HG02973 (cell line): ENCODE data around the gene IRGQ.
"Not testable (repeated sequence)": the region's sequence is repeated elsewhere in the genome, so short reads cannot be mapped to it uniquely, and the experiment has no call there.

Experiments
- ATAC-seq: cut with Tn5 transposase; IDR thresholded peaks from one replicate; pipeline ENCODE4 v1.9.1; 2021; ENCODE audit warnings: moderate library complexity; ENCODE audit not compliant: unreplicated experiment

The IRGQ gene

GRCh38 chr19:43599635-43600295 is 3.8 kb upstream of the IRGQ start:
- no peak for ATAC-seq

GRCh38 chr19:43598445-43599240 is 2.7 kb upstream of the IRGQ start:
- no peak for ATAC-seq

- ATAC-seq, result no peak
These were observed 1.9 kb upstream of the IRGQ start for GRCh38 chr19:43597876-43598275.

- no peak for ATAC-seq
These were observed 1.0 kb upstream of the IRGQ start for GRCh38 chr19:43596842-43597461.

- no peak for ATAC-seq
These were observed 332 bp downstream of the IRGQ start for GRCh38 chr19:43595605-43595998.

- ATAC-seq, result peak; percentile 28
These were observed 977 bp downstream of the IRGQ start for GRCh38 chr19:43594710-43595604.

GRCh38 chr19:43594081-43594697 is 1.7 kb downstream of the IRGQ start:
- ATAC-seq, result no peak

GRCh38 chr19:43592800-43593350 is 3.1 kb downstream of the IRGQ start:
- ATAC-seq, result no peak

- ATAC-seq, result no peak
These were observed 3.8 kb downstream of the IRGQ start for GRCh38 chr19:43591904-43592772.

GRCh38 chr19:43589678-43590077 is 6.3 kb downstream of the IRGQ start:
- no peak for ATAC-seq

GRCh38 chr19:43589277-43589676 is 6.7 kb downstream of the IRGQ start:
- ATAC-seq, result no peak

- ATAC-seq, result not testable (repeated sequence)
These were observed 8.9 kb downstream of the IRGQ start for GRCh38 chr19:43587029-43587428.

GRCh38 chr19:43586346-43586745 is 9.6 kb downstream of the IRGQ start:
- no peak for ATAC-seq

GRCh38 chr19:43584484-43584883 is 11.4 kb downstream of the IRGQ start:
- no peak for ATAC-seq

GRCh38 chr19:43582495-43582894 is 13.4 kb downstream of the IRGQ start:
- no peak for ATAC-seq

GRCh38 chr19:43581467-43581866 is 14.5 kb downstream of the IRGQ start:
- ATAC-seq, result no peak

- ATAC-seq, result no peak
These were observed 17.1 kb downstream of the IRGQ start for GRCh38 chr19:43578787-43579186.

GRCh38 chr19:43575955-43576878 is 19.7 kb downstream of the IRGQ start:
- ATAC-seq, result no peak
